GM18511 (cell line): ENCODE data around the gene NAGLU.

Experiments used
- ATAC-seq: cut with Tn5 transposase; IDR thresholded peaks from one replicate; pipeline ENCODE4 v1.9.1; 2021; ENCODE audit warnings: mild to moderate bottlenecking, moderate library complexity; ENCODE audit not compliant: unreplicated experiment

NAGLU gene

DNA sequence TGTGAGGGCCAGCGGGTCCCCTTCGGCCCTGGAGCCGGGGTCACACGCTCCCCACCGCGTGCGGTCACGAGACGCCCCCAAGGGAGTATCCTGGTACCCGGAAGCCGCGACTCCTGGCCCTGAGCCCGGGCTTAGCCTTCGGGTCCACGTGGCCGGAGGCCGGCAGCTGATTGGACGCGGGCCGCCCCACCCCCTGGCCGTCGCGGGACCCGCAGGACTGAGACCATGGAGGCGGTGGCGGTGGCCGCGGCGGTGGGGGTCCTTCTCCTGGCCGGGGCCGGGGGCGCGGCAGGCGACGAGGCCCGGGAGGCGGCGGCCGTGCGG, at the start of gene NAGLU:
TSS of gene NAGLU (plus strand) at position 194 of the 324 bp plus-strand sequence. CDS start at position 226, 32 bp downstream.
- peak; percentile 84 for ATAC-seq

DNA sequence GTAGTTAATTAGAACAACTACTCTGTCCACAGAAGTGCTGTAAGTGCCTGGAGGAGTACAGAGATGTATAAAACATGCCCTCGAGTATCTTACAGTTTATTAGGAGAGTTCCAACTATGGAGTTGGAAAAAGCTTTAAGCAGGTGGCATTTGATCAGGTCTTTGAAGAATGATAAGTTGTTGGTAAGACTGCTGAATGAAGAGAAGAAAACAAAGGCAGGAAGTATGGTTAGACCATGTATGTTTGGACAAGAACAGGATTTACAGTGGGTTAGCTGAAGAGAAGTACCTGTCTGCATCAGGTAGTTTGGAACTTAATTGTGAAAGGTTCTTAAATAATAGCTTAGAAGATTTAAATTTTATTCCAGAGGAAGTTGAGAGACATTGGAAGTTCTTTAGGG, 48.0 kb upstream of the NAGLU start:
- no peak for ATAC-seq

DNA sequence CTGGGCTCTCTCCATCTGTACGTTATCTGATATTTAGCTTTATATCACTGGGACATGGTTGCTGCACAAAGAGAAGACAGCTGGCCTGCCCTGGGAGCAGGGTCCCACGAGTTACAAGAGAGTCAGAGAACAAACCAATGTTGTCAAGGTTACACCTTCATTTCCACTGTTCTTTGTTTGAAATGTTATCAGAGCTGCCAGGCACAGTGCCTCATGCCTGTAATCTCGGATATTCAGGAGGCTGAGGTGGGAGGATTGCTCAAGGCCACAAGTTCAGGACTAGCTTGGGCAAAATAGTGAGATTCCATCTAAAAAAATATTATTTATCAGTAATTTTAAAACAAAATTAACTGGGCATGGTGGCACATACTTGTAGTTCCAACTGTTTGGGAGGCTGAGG, 42.7 kb upstream of the NAGLU start:
- no peak for ATAC-seq

DNA sequence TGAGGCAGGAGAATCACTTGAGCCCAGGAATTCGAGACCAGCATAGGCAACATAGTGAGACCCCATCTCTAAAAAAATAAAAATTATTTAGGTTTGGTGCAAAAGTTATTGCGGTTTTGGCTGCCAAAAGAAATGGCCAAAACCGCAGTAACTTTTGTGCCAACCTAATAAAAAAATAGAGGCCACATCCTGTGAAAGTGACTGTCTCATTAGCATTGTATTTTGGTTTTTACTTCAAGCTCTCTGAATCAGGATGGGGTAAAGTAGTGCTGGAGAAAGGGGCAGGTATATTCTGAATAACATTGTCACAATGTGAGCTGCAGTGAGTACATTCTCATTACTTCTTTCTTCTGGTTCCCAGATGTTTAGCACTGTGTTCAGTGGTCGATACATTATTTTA, 41.4 kb upstream of the NAGLU start:
- ATAC-seq: no peak

DNA sequence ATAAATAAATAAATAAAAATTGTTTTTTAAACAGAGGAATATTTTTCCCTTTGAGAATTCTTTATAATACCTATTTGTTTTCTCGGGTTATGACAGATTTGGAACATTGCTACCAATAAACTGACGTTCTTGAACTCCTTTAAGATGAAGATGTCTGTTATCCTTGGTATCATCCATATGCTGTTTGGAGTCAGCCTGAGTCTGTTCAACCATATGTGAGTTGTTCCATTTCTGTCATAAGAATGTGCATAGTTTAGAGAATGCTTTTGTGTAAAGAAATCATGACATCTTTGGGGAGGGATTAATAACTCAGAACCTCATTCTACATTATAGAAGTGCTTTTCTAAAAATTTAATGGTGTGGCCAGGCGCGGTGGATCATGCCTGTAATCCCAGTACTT, 37.2 kb upstream of the NAGLU start:
- ATAC-seq: no peak

DNA sequence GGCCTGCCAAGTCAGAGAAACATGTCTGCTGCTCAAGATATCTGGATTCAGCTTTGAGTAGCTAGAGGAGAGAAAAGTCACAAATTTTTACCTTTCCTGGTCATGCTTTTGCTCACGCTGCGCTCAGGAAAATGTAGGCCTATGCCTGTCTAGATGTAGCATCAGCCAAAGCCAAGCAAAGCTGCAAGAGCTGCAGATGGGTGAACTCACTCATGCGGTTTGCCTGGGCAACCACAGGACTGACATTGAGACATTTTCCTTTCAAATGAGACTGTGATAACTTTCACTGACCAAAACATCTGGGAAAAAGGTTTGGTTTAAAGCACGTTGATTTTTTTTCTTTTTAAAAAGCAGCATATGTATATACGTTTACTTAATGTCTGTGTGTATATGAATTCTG, 34.0 kb upstream of the NAGLU start:
- no peak for ATAC-seq

DNA sequence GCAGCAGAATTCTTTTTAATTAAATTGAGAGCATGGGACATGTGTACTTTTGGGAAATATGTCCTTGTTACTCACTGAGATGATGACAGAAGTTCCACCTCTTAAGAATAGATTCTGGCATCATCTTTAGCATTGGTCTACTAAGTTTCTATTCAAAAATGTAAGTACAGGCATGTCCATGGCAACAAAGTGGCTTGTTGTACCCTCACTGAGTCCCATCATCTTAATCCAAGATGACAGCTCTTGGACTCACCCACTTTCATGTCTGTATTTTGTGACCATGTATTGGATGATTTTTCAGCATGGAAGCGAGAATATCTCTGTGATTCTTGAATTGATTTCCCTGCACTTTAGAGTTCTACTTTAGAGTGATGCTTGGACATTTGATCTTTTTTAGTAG, 33.1 kb upstream of the NAGLU start:
- ATAC-seq: no peak

DNA sequence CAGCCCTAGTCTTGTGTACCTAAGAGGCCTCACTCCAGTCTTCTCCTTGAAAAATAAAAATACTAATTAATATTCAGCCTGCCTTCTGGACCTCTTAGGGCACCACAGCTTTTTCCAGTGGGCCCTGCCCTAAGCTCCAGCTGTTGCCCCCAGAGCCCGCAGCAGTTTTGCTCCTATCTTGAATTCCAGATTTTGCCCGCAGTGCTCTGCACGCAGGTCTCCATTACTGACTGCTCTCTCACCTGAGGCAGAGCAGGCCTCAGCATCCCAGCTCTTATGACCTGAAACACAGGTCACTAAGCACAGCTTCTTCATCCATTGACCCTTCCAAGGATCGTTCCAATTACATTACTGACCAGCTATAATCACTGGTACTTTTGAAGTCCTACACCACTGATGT, 28.4 kb upstream of the NAGLU start:
- ATAC-seq: no peak

DNA sequence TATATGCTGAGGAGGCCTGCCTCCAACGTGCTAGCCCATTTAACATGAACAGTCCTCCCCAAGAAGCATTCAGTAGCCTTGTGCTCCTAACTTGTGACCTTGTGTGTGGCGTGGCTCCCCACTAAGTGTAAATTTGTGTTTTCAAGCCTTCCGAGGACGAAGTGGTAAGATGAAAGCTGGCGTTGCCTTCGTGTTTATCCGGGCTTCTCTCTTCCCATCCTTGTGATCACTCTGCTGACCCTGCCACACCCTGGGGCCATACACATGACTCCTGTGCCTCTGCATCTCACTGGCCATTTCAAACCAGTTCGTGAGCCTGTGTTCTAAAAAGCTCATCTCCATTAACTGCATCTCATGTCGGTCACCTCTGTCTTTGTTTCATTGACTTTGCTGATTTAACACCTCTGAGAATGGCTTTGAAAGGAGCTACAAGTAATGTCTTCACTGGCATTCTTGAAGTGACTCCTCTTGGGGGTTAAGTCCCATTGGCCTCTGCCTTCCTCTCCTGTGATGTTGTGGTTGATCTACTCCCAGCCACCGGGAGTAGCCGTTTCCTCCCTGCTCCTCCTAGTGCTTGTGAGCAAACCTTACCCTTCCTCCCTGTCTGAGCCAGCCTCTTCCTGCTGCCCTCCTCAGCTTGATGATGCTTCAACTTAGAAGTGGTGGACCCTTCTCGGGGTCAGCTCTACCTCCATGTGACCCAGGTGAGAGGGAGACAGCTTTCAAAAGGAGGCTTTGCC, 27.4 kb upstream of the NAGLU start:
- ATAC-seq: no peak

DNA sequence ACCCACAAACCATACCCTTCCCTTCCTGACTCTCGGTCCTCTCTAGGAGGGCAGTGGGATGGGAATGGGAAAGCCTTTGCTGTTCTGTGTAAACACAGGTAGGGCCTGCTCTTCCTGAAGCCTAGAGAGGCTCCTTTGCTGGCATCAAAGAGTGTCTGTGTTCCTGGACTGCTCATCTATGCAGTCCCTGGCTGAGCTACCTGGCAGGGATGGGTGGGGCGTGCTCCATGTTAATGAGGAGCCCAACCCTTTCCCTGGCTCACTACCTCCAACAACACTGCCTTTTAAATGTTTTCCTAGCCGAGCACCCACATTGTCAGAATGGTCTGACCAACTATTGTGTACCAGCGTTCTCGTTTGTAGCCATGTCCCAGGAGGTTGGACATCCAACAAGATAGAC, 26.6 kb upstream of the NAGLU start:
- no peak for ATAC-seq

DNA sequence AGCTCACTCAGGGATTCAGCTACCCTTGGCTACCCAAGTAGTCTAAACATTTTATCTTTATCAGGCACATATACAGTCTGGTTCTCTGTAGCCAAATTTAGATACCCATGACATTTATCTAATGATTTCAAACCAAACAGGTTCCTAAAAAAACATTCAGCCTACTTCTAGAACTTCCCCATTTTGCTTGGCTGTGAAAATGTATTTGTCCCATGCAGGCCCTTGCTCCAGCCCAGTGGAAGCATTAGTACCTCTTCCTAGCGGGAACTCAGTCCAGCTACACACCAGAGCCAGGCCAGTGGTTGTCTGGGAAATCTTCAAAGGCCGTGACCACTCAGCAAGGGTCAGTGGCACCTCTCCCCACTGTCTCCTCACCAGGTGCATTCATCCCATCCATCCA, 26.2 kb upstream of the NAGLU start:
- no peak for ATAC-seq

DNA sequence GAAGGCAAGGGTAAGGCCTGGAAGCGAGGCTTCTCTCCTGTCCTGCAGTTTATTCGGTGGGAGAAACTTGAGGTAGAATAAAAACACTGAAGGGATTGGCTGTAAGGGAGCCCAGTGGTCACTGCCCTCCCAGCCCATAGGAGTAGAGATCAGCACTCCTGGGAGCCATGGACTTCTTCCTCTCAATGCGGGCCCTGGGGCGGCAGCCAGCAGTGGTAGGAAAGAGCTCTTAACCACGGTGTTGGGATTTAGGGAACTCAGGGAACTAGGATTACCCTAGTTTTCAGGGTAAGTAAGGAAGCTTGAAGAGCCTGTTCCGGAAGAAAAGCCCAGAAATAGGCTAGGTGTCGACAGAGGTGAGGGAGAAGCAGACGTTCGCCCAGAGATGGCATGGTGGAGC, 23.8 kb upstream of the NAGLU start:
- no peak for ATAC-seq

DNA sequence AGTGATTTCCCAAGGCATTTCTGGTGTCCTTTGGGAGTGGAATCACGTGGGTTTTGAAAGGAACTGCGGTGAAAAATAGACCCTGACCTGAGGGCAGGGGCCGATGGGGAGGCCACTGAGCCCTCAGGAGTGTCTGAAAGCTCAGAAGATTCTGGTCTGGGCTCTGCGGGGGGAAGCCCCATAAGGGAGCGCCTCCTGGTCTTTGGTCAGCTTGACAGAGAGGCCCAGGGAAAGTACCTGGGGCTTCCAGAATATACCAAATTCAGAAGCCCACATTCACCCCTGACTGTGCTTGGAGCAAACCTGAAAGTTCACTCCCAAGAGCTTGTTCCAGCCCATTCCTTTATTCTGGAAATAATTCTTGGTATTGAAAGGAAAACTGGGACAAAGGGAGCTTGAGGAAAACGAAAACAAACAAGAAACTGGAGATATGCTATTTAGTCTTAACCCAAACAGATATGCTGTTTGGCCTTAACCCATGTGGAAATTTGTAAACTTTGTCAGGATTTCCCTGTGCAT, 23.2 kb upstream of the NAGLU start:
- no peak for ATAC-seq

DNA sequence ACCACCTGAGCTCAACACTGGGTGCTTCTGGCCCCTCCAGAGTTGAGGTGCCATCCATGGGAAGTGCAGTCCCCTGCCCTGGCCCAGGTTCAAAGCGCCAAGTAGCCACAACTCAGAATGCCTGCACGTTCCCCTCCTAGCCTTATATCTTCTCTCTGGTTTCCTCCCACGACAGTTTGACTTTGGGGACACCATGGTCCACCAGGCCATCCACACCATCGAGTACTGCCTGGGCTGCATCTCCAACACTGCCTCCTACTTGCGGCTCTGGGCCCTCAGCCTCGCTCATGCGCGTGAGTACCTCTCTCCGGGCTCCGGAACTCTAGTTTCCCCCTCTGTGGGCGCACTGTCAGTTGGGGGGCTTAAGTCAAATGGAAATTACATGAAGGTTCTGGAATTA, 22.4 kb upstream of the NAGLU start:
- no peak for ATAC-seq

DNA sequence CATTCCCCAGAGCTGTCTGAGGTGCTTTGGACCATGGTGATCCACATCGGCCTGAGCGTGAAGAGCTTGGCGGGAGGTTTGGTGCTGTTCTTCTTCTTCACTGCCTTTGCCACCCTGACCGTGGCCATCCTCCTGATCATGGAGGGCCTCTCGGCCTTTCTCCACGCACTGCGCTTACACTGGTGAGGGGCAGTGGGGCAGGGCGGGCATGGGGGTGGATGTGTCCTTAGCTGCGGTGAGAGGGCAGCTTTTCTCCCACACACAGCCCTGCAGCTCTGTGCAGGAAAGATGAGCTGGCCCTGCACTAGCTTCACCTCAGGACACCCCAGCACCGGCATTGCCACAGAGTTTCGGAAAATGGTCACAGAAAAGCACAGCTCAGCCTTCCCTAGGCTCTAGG, 21.8 kb upstream of the NAGLU start:
- no peak for ATAC-seq

DNA sequence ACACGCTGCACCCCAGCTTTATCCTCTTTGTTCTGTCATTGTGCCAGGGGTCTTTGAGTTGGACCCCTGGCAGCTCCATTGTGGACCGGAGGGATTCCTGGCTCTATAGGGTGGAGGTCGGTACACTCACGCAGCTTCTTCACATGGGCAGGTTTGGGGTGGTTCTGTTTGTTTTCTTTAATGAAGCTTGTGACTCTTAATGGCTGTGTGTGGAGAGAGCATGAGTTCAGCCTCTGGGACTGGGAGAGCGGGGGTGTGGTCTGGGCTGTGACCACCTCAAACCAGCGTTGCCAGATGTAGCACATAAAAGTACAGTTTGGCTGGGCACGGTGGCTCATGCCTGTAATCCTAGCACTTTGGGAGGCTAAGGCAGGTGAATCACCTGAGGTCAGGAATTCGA, 21.2 kb upstream of the NAGLU start:
- ATAC-seq: no peak

DNA sequence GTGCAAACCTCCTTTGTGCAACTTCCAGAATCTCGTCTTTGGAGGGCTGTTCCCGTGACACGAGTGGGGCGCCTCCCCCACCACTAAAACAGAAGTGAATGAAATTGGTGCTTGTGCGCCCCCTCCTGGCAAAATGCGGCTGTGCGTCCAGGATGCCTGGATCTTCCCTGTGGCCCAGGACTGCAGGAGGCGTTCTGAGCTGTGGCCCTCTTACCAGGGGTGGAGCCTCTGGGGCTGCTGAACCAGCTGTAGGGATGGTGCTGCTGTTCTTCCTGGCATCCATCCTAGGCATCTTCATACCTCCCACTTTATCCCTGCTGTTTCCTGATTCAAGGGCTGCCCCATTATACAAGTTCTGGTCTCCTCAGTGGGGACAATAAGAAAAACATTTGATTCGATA, 18.5 kb upstream of the NAGLU start:
- ATAC-seq: no peak

DNA sequence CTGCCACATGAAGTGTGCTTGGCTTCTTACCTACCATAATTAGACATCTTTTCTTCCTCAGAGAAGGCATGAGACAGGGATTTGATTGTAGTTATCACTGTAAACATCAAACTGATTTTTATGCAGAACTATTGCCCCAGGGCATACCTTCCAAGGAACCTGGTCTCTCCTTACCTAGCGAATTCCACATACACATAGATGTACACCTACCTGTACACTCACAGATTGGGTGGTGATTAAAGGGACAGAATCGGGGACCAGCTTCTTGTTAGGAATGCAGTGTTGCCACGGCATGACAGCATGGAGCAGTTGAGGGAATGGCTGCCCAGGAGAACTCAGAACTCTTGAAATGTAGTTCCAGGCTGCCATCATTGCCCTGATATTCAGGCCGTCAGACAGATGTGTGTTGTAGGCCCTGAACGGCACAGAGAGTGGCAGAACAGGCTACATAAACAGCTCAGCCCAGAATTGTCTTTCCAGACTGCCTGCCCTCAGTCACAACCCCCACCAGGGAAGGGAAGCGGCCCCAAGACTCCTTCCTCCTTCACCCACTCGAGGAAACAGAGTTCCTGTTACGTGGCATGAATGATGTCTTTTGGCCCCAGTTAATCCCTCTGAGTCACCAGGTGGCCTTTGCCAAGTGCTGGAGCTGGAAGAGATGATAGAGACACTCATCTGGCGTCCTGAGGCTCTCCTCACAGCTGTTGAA, 17.8 kb upstream of the NAGLU start:
- no peak for ATAC-seq

DNA sequence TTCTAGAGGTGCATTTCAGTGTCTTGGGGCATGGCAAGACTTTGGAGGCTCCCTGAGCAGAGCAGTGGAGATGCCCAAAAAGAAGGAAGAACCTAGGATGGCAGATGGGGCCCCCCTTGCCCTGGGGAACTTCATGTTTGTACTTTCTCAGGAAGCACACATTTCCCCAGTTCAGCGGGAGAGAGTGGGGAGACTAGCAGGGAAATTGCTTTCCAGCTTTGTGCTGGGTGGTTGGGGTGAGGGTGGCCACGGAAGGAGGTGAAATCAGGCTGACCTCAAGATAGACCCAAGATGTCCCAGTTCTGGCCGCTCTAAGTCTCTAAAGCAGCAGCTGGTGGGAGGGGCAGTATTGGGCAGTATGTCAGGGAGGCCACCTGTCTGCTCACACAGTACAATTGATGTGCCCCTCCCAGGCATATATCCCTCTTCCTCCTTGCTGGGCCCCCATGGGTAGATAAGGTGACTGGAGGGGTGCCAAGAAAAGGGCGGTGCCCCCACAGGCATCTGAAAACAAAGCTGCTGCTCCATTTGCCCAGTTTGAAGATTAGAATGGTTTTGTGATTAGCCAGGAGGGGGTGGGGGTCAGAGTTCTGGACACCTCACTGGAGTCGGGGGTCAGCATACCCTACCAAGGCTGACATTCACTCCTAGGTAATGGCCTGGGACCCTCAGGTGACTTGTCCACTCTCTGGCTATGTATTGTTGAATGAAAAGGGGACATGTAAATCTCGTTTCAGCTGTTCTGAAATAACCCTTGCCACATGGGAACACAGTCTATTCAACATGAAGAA, 17.1 kb upstream of the NAGLU start:
- ATAC-seq: no peak

DNA sequence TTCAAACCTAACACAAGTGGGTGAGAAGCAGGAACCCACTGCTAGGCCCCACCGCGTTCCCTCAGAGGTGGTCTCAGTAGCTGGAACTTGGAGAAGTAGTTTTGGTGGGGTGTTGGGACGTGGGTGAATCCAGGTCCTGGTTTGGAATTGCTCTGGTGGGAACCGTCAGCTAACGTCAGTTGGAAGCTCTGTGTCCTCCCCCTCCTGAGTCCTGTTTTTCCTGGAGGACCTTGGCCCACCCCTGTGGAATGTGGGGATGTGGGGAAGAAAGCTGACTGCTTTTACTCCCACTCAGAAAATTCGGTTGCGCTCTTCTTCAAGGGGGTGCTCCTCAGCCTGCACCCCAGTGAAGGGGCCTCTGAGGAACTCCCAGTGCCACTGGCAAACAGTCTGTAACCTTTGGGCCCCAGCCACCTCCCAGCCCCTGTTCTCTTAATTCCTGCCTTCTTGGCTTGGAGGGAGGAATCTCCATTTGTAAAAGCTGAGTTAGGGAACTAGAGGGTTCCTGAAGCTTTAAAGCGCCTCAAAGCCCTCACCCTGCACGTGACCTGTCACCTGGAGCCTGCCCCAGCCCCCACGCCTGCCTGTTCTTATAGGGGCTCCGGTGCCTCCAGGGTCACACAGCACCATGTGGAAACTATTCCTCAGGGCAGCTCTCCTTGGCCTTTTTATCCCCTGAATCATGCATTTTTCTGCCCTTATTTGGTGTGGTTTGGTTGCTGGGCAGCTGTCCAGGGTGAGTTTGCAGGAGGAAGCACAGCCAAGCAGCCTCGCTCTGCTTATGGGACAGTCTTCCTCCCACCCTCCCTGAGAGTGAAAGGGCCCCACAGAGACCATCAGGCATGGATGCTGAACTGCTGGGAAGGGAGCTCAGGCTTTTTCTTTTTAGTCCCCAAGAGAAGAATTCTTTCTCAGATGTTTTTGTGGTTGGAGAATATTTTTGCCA, 16.2 kb upstream of the NAGLU start:
- no peak for ATAC-seq

DNA sequence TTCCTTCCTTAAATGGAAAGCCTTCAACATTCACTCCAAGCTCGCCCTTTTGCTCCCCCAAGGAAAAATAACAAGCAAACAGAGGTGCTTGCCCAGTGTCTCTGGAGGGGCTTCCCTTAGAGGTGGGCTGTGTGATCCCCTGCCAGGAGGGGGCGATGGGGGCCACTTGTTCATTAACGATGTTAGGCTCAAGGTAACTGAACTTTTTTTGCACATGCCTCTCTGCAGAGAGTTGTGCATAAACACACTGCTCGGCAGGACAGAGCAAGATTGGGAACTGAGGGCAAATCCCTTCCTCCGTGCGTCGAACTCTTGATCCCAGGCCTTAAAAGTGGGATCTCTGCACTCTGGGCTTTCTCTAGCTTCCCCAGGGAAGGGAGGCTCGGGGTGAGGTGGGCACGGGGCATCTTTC, 15.5 kb upstream of the NAGLU start:
- ATAC-seq: no peak
